Fibroblast of the aortic adventitia (primary cell): ENCODE data around the gene MLEC. TPM values are rescaled to one million over a fixed set of nuclear protein-coding genes. Genes with fewer than 3 reads are reported as not detected.

Experiments used
- DNase-seq: peaks from one replicate; pipeline ENCODE4 v3.0.0-alpha.2; 2010; ENCODE audit warnings: low read depth
- H3K4me3 ChIP-seq: 2 replicates; pipeline ENCODE4 v1.5.1; 2011; ENCODE audit warnings: low read depth, mild to moderate bottlenecking, control low read depth, low read length, moderate library complexity
- CTCF ChIP-seq: IDR thresholded peaks from 2 replicates; pipeline ENCODE4 v1.5.1; 2011; ENCODE audit warnings: mild to moderate bottlenecking, low read length, control low read depth, inconsistent platforms; ENCODE audit not compliant: insufficient read depth
- total RNA-seq: library from RNA; depleted of rRNA; stranded (reverse); fragments of >200 nt; gene quantifications from 2 replicates; pipeline ENCODE4 v1.2.3, GENCODE V29; 2012; ENCODE audit warnings: low replicate concordance

The MLEC gene
- total RNA-seq, 1 donor, result 77.1 TPM

GRCh38 chr12:120690978-120691377, 4.0 kb downstream of the MLEC start:
- no peak overlapping the region for H3K4me3 ChIP-seq
- TF ChIP-seq CTCF, result no peak
- no peak for DNase-seq

GRCh38 chr12:120692524-120693033, 5.6 kb downstream of the MLEC start:
- TF ChIP-seq CTCF, result no peak
- H3K4me3 ChIP-seq, result no peak overlapping the region
- no peak for DNase-seq

GRCh38 chr12:120693848-120694247, 6.9 kb downstream of the MLEC start:
- no peak overlapping the region for H3K4me3 ChIP-seq
- DNase-seq, result no peak
- TF ChIP-seq CTCF, result no peak

GRCh38 chr12:120696626-120697025, 9.7 kb downstream of the MLEC start:
- no peak for DNase-seq
- H3K4me3 ChIP-seq, result no peak overlapping the region
- no peak for TF ChIP-seq CTCF

- DNase-seq, result no peak
- H3K4me3 ChIP-seq, result no peak overlapping the region
- no peak for TF ChIP-seq CTCF
Measured at GRCh38 chr12:120697344-120697743, 10.4 kb downstream of the MLEC start.

GRCh38 chr12:120698665-120699064, 11.7 kb downstream of the MLEC start:
- no peak for TF ChIP-seq CTCF
- no peak overlapping the region for H3K4me3 ChIP-seq
- no peak for DNase-seq

GRCh38 chr12:120699553-120699952, 12.6 kb downstream of the MLEC start:
- no peak for TF ChIP-seq CTCF
- DNase-seq, result no peak

More at GRCh38 chr12:120699553-120699952, 12.6 kb downstream of the MLEC start:
- no peak overlapping the region for H3K4me3 ChIP-seq
